ENCODE measurements around the gene LIPC.

- no peak for TF ChIP-seq CTCF (IDR thresholded peaks at IDR 0.05)
- TF ChIP-seq POLR2A (IDR thresholded peaks at IDR 0.05; ENCODE audit: low read length): no peak
- no peak for TF ChIP-seq E2F6 (IDR thresholded peaks at IDR 0.05; ENCODE audit: borderline replicate concordance, low read depth)
- TF ChIP-seq EP300 (IDR thresholded peaks at IDR 0.05): no peak
- no peak for TF ChIP-seq JUNB (IDR thresholded peaks at IDR 0.05)
- no peak for TF ChIP-seq KDM5A (IDR thresholded peaks at IDR 0.05)
- TF ChIP-seq POLR2AphosphoS2 (conservative IDR thresholded peaks at IDR 0.05; ENCODE audit: low read length): no peak
- no peak for TF ChIP-seq PHF8 (IDR thresholded peaks at IDR 0.05; ENCODE audit: borderline replicate concordance, low read depth)
These were observed 166.4 kb downstream of the LIPC start for GRCh38 chr15:58597943-58598828.
